Keratinocyte (primary cell): ENCODE results near the gene SERTAD4. TPM values are rescaled to one million over a fixed set of nuclear protein-coding genes. Genes with fewer than 3 reads are reported as not detected.

Source experiments
- DNase-seq: peaks from one replicate; pipeline ENCODE4 v3.0.0-alpha.2; 2011; ENCODE audit warnings: low read depth, missing footprints, low spot score
- FAIRE-seq: peaks from 2 replicates; lab custom pipeline; 2011; peaks lifted over from hg19 to GRCh38; lab: Jason Lieb, UNC
- H2AFZ ChIP-seq: 2 replicates; pipeline ENCODE4 v1.6.0; 2012; ENCODE audit warnings: low read length, control low read depth, inconsistent platforms; ENCODE audit not compliant: control insufficient read depth
- H3K27ac ChIP-seq: 2 replicates; pipeline ENCODE4 v1.5.1; 2011; ENCODE audit warnings: low read length; ENCODE audit not compliant: control insufficient read depth, insufficient read depth
- H3K27me3 ChIP-seq: 3 replicates; pipeline ENCODE4 v1.6.0; 2011; ENCODE audit warnings: low read length; ENCODE audit not compliant: control insufficient read depth, insufficient read depth; ENCODE audit errors: extremely low read depth
- H3K36me3 ChIP-seq, 2 experiments: 2 replicates in 1 of 2; 3 replicates in 1 of 2; pipeline ENCODE4 v1.5.1; 2011; ENCODE audit warnings: low read length in 2 of 2, mild to moderate bottlenecking in 1 of 2; ENCODE audit not compliant: control insufficient read depth in 2 of 2, insufficient read depth in 2 of 2; ENCODE audit errors: extremely low read depth in 1 of 2
- H3K4me1 ChIP-seq: 3 replicates; pipeline ENCODE4 v1.5.1; 2011; ENCODE audit warnings: low read length; ENCODE audit not compliant: control insufficient read depth, insufficient read depth; ENCODE audit errors: extremely low read depth
- H3K4me2 ChIP-seq: 3 replicates; pipeline ENCODE4 v1.6.0; 2011; ENCODE audit warnings: low read depth, low read length; ENCODE audit not compliant: control insufficient read depth, insufficient read depth; ENCODE audit errors: extremely low read depth
- H3K4me3 ChIP-seq, 3 experiments: fragments of 200-600 bp in 1 of 3; sonication (generic) in 1 of 3; 2 replicates in 2 of 3; 3 replicates in 1 of 3; pipeline ENCODE4 v1.5.1; 2011 to 2016; ENCODE audit warnings: low read length in 3 of 3, mild to moderate bottlenecking in 3 of 3, control low read depth in 2 of 3, inconsistent platforms in 1 of 3, low read depth in 1 of 3, mixed read lengths in 1 of 3, mixed run types in 1 of 3, moderate library complexity in 1 of 3; ENCODE audit not compliant: control insufficient read depth in 2 of 3, insufficient read depth in 2 of 3; ENCODE audit errors: extremely low read depth in 1 of 3
- H3K79me2 ChIP-seq: 2 replicates; pipeline ENCODE4 v1.6.0; 2012; ENCODE audit warnings: low read length; ENCODE audit not compliant: control insufficient read depth, insufficient read depth
- H3K9ac ChIP-seq: 3 replicates; pipeline ENCODE4 v1.6.0; 2011; ENCODE audit warnings: low read length; ENCODE audit not compliant: control insufficient read depth, insufficient read depth; ENCODE audit errors: extremely low read depth
- H3K9me1 ChIP-seq: 3 replicates; pipeline ENCODE4 v1.6.0; 2011; ENCODE audit warnings: low read length; ENCODE audit not compliant: control insufficient read depth, insufficient read depth; ENCODE audit errors: extremely low read depth
- H3K9me3 ChIP-seq: 2 replicates; pipeline ENCODE4 v1.5.1; 2012; ENCODE audit warnings: low read depth, low read length; ENCODE audit not compliant: control insufficient read depth
- H4K20me1 ChIP-seq: 3 replicates; pipeline ENCODE4 v1.6.0; 2011; ENCODE audit warnings: low read length; ENCODE audit not compliant: control insufficient read depth, insufficient read depth; ENCODE audit errors: extremely low read depth
- EZH2 ChIP-seq: IDR thresholded peaks from one replicate; pipeline ENCODE4 v1.6.1; 2012; ENCODE audit warnings: inconsistent platforms, mild to moderate bottlenecking, low read length, moderate library complexity
- dilution Hi-C: fragments of 300-500 bp; cut with MboI; formaldehyde crosslinking; loops from one replicate; pipeline ENCODE4 v1.7.0; 2020; ENCODE audit warnings: low sequenced_read_pairs; ENCODE audit not compliant: extremely low pct_ligation_motif_present
- polyA plus RNA-seq, 5 experiments: library from polyadenylated mRNA; depleted of rRNA in 3 of 5; stranded (reverse) in 3 of 5; stranded (forward) in 1 of 5; unstranded in 1 of 5; fragments of >200 nt; gene quantifications; 1 replicate in 1 of 5; 2 replicates in 3 of 5; 3 replicates in 1 of 5; pipeline versions ENCODE4 v1.2.1 to v1.2.3, GENCODE V29; 2011 to 2012; ENCODE audit warnings: missing spikeins in 2 of 5, low read depth in 1 of 5, low replicate concordance in 1 of 5
- TF ChIP-seq, protein P1 (sequence below), 3 experiments: IDR thresholded peaks in 1 of 3; conservative IDR thresholded peaks in 1 of 3; optimal IDR thresholded peaks in 1 of 3; 2 replicates in 2 of 3; 3 replicates in 1 of 3; pipeline versions ENCODE3 to v1.5.1; 2011; ENCODE audit warnings: low read length in 3 of 3, mild to moderate bottlenecking in 3 of 3, moderate library complexity in 2 of 3, control low read depth in 1 of 3, inconsistent platforms in 1 of 3; ENCODE audit not compliant: insufficient read depth in 2 of 3; ENCODE audit errors: extremely low read depth in 1 of 3

The SERTAD4 gene
- polyA plus RNA-seq, 1 donor (not counting 4 experiments of a cell fraction or from before 2014, with no cell fraction given): 3.4 TPM

DNA sequence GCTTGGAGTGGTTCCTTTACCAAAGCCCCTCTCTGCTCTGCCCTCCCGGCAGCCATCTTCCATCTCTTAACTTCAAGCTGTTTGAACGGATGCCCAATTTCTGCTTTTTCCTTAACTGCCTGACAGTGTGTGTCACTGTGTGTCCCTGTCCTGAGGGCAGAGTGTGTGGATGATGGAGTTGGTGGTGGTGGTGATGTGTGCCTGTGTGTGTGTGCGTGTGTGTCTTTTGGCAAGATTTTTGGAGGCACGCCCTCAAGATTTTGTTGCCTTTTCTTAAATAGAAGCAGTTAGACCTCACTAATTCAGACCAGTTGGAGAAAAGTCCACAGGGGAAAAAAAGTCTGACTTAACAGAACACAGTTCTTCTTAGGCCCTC, 30.3 kb downstream of the SERTAD4 start:
- Histone ChIP-seq H3K27ac (no peak overlapping the region), H3K27me3 (no peaks in the 10 kb centered on the region), H3K4me1 (peaks cover 15% of the 10 kb centered on the region), H3K9me1 (no peaks in the 10 kb centered on the region), H3K79me2 (no peaks in the 10 kb centered on the region), H3K4me2 (no peak overlapping the region), H3K9ac (no peak overlapping the region), H2AFZ (peak overlapping the region; percentile 7), H3K36me3 (no peaks in the 10 kb centered on the region), H4K20me1 (no peaks in the 10 kb centered on the region), H3K9me3 (no peaks in the 10 kb centered on the region), H3K4me3 (no peak overlapping the region)
- dilution Hi-C loops: no loop called here
- FAIRE-seq: no peak
- no peak for DNase-seq
- no peak for TF ChIP-seq EZH2

GRCh38 chr1:210263963-210264362, 31.4 kb downstream of the SERTAD4 start:
- Histone ChIP-seq H3K9me3 (no peaks in the 10 kb centered on the region), H4K20me1 (no peaks in the 10 kb centered on the region), H3K4me3 (no peak overlapping the region), H3K9me1 (no peaks in the 10 kb centered on the region), H3K27ac (no peak overlapping the region), H2AFZ (no peak overlapping the region), H3K79me2 (no peaks in the 10 kb centered on the region), H3K36me3 (no peaks in the 10 kb centered on the region), H3K4me2 (no peak overlapping the region), H3K9ac (no peak overlapping the region), H3K4me1 (peaks cover 11% of the 10 kb centered on the region), H3K27me3 (no peaks in the 10 kb centered on the region)
- FAIRE-seq: no peak
- dilution Hi-C loops: no loop called here
- DNase-seq: no peak
- no peak for TF ChIP-seq EZH2
- TF ChIP-seq, protein P1, sequence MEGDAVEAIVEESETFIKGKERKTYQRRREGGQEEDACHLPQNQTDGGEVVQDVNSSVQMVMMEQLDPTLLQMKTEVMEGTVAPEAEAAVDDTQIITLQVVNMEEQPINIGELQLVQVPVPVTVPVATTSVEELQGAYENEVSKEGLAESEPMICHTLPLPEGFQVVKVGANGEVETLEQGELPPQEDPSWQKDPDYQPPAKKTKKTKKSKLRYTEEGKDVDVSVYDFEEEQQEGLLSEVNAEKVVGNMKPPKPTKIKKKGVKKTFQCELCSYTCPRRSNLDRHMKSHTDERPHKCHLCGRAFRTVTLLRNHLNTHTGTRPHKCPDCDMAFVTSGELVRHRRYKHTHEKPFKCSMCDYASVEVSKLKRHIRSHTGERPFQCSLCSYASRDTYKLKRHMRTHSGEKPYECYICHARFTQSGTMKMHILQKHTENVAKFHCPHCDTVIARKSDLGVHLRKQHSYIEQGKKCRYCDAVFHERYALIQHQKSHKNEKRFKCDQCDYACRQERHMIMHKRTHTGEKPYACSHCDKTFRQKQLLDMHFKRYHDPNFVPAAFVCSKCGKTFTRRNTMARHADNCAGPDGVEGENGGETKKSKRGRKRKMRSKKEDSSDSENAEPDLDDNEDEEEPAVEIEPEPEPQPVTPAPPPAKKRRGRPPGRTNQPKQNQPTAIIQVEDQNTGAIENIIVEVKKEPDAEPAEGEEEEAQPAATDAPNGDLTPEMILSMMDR (optimal IDR thresholded peaks at IDR 0.05 in 1 of 3, IDR thresholded peaks at IDR 0.05 in 1 of 3, conservative IDR thresholded peaks at IDR 0.05 in 1 of 3; ENCODE audit: extremely low read depth in 1 of 3, insufficient read depth in 2 of 3, low read length in 3 of 3): no peak
